ENCODE measurements around the gene SLC44A3.

DNA sequence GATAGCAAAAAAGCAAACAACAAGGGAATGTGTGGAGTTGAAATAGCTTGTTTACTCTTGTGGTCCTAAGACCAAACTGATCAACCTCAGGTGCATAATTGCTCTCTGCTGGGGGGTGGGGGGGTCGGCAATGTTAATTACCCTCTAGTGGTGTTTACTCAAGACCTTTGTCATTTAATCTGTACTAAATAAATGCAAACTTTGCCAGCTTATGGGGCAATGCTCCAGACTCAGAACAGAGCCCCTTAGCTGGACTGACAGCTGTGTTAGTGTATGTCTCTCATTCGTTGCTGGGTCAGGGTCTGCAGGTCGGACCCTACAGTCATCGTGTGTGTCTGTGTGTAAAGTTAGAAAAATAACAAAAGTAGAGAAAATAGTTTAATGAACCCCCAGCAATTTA is 7.2 kb upstream of the SLC44A3 start:
- TF ChIP-seq, protein P1, sequence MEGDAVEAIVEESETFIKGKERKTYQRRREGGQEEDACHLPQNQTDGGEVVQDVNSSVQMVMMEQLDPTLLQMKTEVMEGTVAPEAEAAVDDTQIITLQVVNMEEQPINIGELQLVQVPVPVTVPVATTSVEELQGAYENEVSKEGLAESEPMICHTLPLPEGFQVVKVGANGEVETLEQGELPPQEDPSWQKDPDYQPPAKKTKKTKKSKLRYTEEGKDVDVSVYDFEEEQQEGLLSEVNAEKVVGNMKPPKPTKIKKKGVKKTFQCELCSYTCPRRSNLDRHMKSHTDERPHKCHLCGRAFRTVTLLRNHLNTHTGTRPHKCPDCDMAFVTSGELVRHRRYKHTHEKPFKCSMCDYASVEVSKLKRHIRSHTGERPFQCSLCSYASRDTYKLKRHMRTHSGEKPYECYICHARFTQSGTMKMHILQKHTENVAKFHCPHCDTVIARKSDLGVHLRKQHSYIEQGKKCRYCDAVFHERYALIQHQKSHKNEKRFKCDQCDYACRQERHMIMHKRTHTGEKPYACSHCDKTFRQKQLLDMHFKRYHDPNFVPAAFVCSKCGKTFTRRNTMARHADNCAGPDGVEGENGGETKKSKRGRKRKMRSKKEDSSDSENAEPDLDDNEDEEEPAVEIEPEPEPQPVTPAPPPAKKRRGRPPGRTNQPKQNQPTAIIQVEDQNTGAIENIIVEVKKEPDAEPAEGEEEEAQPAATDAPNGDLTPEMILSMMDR (IDR thresholded peaks at IDR 0.05) = no peak
- TF ChIP-seq EZH2 (IDR thresholded peaks at IDR 0.05) = no peak

All from neural progenitor cell (in vitro differentiated cells).